Left ventricle myocardium superior (tissue), 1 donor: ENCODE results near the gene ORM1. TPM values are rescaled to one million over a fixed set of nuclear protein-coding genes. Genes with fewer than 3 reads are reported as not detected.
A peak's percentile ranks its signal among the peaks of the same experiment; 100 is the strongest.

ENCODE experiments used
- ATAC-seq: fragments of 200-7000 bp; cut with Tn5 transposase; one replicate; pipeline ENCODE4 v1.9.1; 2020; ENCODE audit warnings: mild to moderate bottlenecking, moderate library complexity
- DNase-seq: peaks from one replicate; pipeline ENCODE4 v3.0.0-alpha.2; 2020
- intact Hi-C: fragments of 100-400 bp; cut with micrococcal nuclease; formaldehyde crosslinking; loops from one replicate; pipeline ENCODE4 v1.11.0; 2022
- total RNA-seq: library from RNA; stranded (reverse); fragmentation: NEBNext Ultra II Directional; extraction: Animal tissue kit (Norgen Biotek cat#: 25700); gene quantifications from one replicate; pipeline ENCODE4 v1.2.1, GENCODE V29; 2021
- donor health status: DM: no; HTN: yes; CAD: no; lungs with severe emphysema.

Gene ORM1
- total RNA-seq, 1 donor from 2014 or later: not detected

- DNase-seq (no peak), ATAC-seq (no peak)
- intact Hi-C loops: no loop called here
Measured at GRCh38 chr9:114336157-114336556, 13.3 kb downstream of the ORM1 start.

- no peak for ATAC-seq
- intact Hi-C loops: no loop called here
- DNase-seq: no peak
Measured at GRCh38 chr9:114336699-114337395, 13.9 kb downstream of the ORM1 start.

- ATAC-seq: no peak
- intact Hi-C loops: no loop called here
Measured at GRCh38 chr9:114338187-114338586, 15.3 kb downstream of the ORM1 start.

GRCh38 chr9:114339130-114339908 is 16.4 kb downstream of the ORM1 start:
- peak; percentile 70 for ATAC-seq
- intact Hi-C loops: no loop called here
- peak; percentile 64 for DNase-seq

More at GRCh38 chr9:114338187-114338586, 15.3 kb downstream of the ORM1 start:
- DNase-seq: no peak

GRCh38 chr9:114341152-114341830 is 18.4 kb downstream of the ORM1 start:
- intact Hi-C loops: no loop called here
- no peak for ATAC-seq
- no peak for DNase-seq

- DNase-seq (no peak), ATAC-seq (no peak)
- intact Hi-C loops: no loop called here
Measured at GRCh38 chr9:114341991-114342390, 19.1 kb downstream of the ORM1 start.

GRCh38 chr9:114342755-114343440 is 20.0 kb downstream of the ORM1 start:
- intact Hi-C loops: no loop called here
- DNase-seq: no peak
- no peak for ATAC-seq

- intact Hi-C loops: no loop called here
- ATAC-seq: no peak
- DNase-seq: no peak
Measured at GRCh38 chr9:114343471-114344187, 20.7 kb downstream of the ORM1 start.

GRCh38 chr9:114344188-114344566 is 21.3 kb downstream of the ORM1 start:
- intact Hi-C loops: no loop called here
- ATAC-seq (no peak), DNase-seq (no peak)

GRCh38 chr9:114344692-114345091 is 21.8 kb downstream of the ORM1 start:
- intact Hi-C loops: no loop called here
- DNase-seq: no peak
- no peak for ATAC-seq

GRCh38 chr9:114345493-114346065 is 22.7 kb downstream of the ORM1 start:
- DNase-seq (no peak), ATAC-seq (no peak)
- intact Hi-C loops: no loop called here

GRCh38 chr9:114346146-114346545 is 23.2 kb downstream of the ORM1 start:
- ATAC-seq (no peak), DNase-seq (no peak)
- intact Hi-C loops: no loop called here

GRCh38 chr9:114347675-114348074 is 24.8 kb downstream of the ORM1 start:
- no peak for ATAC-seq
- intact Hi-C loops: no loop called here
- DNase-seq: no peak

- intact Hi-C loops: no loop called here
- ATAC-seq (no peak), DNase-seq (no peak)
Measured at GRCh38 chr9:114348261-114348905, 25.5 kb downstream of the ORM1 start.

- peak; percentile 47 for DNase-seq
- ATAC-seq: peak; percentile 82
- intact Hi-C loops: no loop called here
Measured at GRCh38 chr9:114348906-114349482, 26.1 kb downstream of the ORM1 start.

- DNase-seq (no peak), ATAC-seq (peak; percentile 16)
- intact Hi-C loops: no loop called here
Measured at GRCh38 chr9:114349713-114350480, 27.0 kb downstream of the ORM1 start.
